OCI-LY3 (cell line): ENCODE results near the gene ZNF717.
"Not testable (repeated sequence)": the region's sequence is repeated elsewhere in the genome, so short reads cannot be mapped to it uniquely, and the experiment has no call there.

ENCODE experiments used
- EZH2phosphoT487 ChIP-seq: fragments of 200-600 bp; shearing (Covaris generic); IDR thresholded peaks from 2 replicates; pipeline ENCODE4 v1.6.1; 2018; ENCODE audit warnings: antibody characterized with exemption, mixed run types, low read depth
- TF ChIP-seq, protein P1 (sequence below): fragments of 200-600, 300-600 bp; sonication (generic); IDR thresholded peaks from 2 replicates; pipeline ENCODE4 v1.5.1; 2014; ENCODE audit warnings: antibody characterized with exemption, low read length, low read depth

GRCh38 chr3:75771631-75772030 is 13.7 kb downstream of the ZNF717 start:
- TF ChIP-seq, protein P1, sequence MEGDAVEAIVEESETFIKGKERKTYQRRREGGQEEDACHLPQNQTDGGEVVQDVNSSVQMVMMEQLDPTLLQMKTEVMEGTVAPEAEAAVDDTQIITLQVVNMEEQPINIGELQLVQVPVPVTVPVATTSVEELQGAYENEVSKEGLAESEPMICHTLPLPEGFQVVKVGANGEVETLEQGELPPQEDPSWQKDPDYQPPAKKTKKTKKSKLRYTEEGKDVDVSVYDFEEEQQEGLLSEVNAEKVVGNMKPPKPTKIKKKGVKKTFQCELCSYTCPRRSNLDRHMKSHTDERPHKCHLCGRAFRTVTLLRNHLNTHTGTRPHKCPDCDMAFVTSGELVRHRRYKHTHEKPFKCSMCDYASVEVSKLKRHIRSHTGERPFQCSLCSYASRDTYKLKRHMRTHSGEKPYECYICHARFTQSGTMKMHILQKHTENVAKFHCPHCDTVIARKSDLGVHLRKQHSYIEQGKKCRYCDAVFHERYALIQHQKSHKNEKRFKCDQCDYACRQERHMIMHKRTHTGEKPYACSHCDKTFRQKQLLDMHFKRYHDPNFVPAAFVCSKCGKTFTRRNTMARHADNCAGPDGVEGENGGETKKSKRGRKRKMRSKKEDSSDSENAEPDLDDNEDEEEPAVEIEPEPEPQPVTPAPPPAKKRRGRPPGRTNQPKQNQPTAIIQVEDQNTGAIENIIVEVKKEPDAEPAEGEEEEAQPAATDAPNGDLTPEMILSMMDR = not testable (repeated sequence)
- TF ChIP-seq EZH2phosphoT487 = not testable (repeated sequence)
